Activated gamma-delta T cell treated with Interleukin-2 at 50 U/mL for 16 hours (primary cell): ENCODE data around the gene COMMD3.
A peak's percentile ranks its signal among the peaks of the same experiment; 100 is the strongest.

ENCODE experiments used
- DNase-seq: peaks from one replicate; pipeline ENCODE4 v3.0.0-alpha.2; 2020

COMMD3 gene

GRCh38 chr10:22320591-22321155 lies 4.5 kb downstream of the COMMD3 start, which contains the start of gene BMI1:
TSS of gene BMI1 (plus strand) at chr10:22321099. CDS start at chr10:22326450, 5,351 bp downstream.
- DNase-seq: peak; percentile 47

GRCh38 chr10:22321156-22321923 lies 5.2 kb downstream of the COMMD3 start:
- peak; percentile 56 for DNase-seq

- DNase-seq: peak; percentile 21
Measured at GRCh38 chr10:22321924-22322640, 5.9 kb downstream of the COMMD3 start.

- no peak for DNase-seq
Measured at GRCh38 chr10:22322641-22323160, 6.5 kb downstream of the COMMD3 start.

- DNase-seq: no peak
Measured at GRCh38 chr10:22323538-22324305, 7.5 kb downstream of the COMMD3 start.

- no peak for DNase-seq
Measured at GRCh38 chr10:22324413-22324812, 8.2 kb downstream of the COMMD3 start.

GRCh38 chr10:22324893-22325271 lies 8.7 kb downstream of the COMMD3 start:
- DNase-seq: no peak

GRCh38 chr10:22325272-22326144 lies 9.3 kb downstream of the COMMD3 start:
- DNase-seq: peak; percentile 72

- no peak for DNase-seq
Measured at GRCh38 chr10:22326145-22326702, 10.0 kb downstream of the COMMD3 start.

- no peak for DNase-seq
Measured at GRCh38 chr10:22329150-22329549, 13.0 kb downstream of the COMMD3 start.

GRCh38 chr10:22332116-22332692 lies 16.0 kb downstream of the COMMD3 start:
- DNase-seq: no peak

- DNase-seq: peak; percentile 14
Measured at GRCh38 chr10:22333167-22333974, 17.2 kb downstream of the COMMD3 start.

- no peak for DNase-seq
Measured at GRCh38 chr10:22333975-22334282, 17.7 kb downstream of the COMMD3 start.

GRCh38 chr10:22334414-22335172 lies 18.4 kb downstream of the COMMD3 start:
- no peak for DNase-seq

GRCh38 chr10:22335173-22335933 lies 19.2 kb downstream of the COMMD3 start:
- DNase-seq: peak; percentile 52

- DNase-seq: no peak
Measured at GRCh38 chr10:22338185-22338900, 22.2 kb downstream of the COMMD3 start.

- no peak for DNase-seq
Measured at GRCh38 chr10:22338931-22339330, 22.7 kb downstream of the COMMD3 start.

GRCh38 chr10:22339761-22340328 lies 23.7 kb downstream of the COMMD3 start:
- DNase-seq: no peak
